Measurements from ENCODE around the gene TPM2.

- TF ChIP-seq CTCF (conservative IDR thresholded peaks at IDR 0.05; ENCODE audit: low read depth, low read length) (no peak), EZH2 (IDR thresholded peaks at IDR 0.05; ENCODE audit: low read length, unreplicated experiment) (no peak)
Observed at GRCh38 chr9:35682051-35682450, 7.7 kb downstream of the TPM2 start.
